ENCODE measurements around the gene COLGALT1.
A peak's percentile ranks its signal among the peaks of the same experiment; 100 is the strongest.

The COLGALT1 gene

GRCh38 chr19:17604372-17605025 is 49.0 kb downstream of the COLGALT1 start:
- H3K27ac ChIP-seq, result no peak overlapping the region
- TF ChIP-seq, protein P1, sequence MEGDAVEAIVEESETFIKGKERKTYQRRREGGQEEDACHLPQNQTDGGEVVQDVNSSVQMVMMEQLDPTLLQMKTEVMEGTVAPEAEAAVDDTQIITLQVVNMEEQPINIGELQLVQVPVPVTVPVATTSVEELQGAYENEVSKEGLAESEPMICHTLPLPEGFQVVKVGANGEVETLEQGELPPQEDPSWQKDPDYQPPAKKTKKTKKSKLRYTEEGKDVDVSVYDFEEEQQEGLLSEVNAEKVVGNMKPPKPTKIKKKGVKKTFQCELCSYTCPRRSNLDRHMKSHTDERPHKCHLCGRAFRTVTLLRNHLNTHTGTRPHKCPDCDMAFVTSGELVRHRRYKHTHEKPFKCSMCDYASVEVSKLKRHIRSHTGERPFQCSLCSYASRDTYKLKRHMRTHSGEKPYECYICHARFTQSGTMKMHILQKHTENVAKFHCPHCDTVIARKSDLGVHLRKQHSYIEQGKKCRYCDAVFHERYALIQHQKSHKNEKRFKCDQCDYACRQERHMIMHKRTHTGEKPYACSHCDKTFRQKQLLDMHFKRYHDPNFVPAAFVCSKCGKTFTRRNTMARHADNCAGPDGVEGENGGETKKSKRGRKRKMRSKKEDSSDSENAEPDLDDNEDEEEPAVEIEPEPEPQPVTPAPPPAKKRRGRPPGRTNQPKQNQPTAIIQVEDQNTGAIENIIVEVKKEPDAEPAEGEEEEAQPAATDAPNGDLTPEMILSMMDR (conservative IDR thresholded peaks at IDR 0.05), result no peak

DNA sequence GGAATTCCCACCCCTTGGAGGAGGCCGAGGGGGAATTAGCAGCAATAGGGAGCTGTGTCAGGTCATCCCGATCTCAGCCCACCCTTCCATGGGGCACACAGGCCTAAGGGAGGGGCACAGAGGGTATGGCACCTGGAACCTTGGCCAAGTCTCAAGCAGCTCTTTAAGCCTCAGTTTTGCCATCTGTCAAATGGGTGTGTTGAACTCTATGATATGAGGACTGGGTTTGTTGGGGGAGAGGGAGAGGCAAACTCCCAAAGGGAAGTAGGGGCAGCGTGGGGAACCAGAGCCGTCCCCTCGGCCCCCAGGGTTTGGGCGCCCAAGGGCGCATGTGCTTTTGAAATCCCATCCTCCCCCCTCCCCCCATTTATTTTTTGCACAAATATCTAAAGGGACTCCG is 49.7 kb downstream of the COLGALT1 start:
- TF ChIP-seq, protein P1 (conservative IDR thresholded peaks at IDR 0.05), result no peak
- no peak overlapping the region for H3K27ac ChIP-seq

DNA sequence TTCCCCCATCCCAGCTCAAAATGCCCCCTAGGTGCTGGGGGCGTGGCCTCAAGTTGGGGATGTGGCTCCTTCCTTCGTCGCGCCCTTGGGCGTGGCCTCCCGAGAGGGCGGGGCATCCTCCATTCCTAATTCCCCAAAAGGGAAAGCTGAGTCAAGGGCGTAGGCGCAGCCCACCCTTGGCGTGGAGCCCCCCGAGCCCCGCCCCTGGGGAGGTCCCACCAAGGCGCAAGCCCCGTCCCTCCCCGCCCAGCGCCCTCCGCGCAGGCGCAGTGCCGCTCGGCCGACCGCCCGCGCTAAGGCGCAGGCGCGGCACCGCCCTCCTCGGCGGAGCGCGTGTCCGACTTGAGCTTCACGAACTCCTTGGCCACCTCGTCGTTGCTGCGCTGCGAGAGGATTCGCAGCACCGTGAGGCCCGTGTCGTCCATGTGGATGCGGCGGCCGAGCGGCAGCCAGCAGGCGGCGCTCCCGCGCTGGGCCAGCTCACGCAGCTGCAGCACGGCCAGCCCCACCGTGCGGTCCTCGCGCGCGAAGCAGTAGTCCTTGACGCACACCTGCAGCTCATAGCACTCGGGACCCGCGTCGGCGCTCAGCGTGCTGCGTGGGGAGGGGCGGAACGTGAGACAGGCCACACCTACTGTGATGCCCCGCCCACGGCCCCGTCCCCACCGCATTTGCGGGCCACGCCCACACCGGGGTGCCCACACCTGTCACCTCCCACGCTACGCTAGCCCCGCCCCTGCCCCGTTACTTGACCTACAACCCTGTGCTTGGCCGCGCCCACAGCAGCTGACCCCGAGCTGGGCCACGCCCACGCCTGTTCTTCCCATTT is 50.5 kb downstream of the COLGALT1 start:
- no peak overlapping the region for H3K27ac ChIP-seq
- TF ChIP-seq, protein P1 (conservative IDR thresholded peaks at IDR 0.05), result peak; percentile 41; the same call in 1 of the 2 replicates

DNA sequence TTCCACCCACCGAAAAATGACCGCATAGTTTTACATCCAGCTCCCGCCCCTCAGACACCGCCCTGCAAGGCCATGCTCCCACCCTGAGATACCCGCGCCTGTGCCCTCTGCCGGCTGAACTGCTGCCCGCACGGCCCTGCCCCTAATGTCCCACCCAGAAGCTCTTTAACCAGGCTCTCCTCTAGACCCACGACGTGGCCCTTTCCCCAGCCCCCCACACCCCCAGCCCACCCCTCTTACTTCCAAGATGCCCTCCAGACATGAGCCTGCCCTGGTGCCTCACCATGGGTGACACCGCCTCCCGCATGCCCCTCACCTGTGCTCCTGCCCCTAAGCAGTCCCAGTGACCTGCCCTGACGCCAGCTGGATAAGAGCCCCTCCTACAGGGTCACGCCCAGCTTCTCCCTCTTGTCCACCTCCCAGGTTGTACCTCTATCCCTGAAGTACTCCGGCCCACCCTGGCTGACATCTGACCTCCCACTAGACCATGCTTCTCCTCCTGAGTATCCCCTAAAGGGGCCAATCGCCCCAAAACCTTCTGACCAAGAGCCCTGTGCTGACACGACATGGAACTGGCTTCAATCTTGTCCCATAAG is 51.2 kb downstream of the COLGALT1 start:
- TF ChIP-seq, protein P1 (conservative IDR thresholded peaks at IDR 0.05), result no peak

GRCh38 chr19:17607936-17608335 is 52.5 kb downstream of the COLGALT1 start:
- no peak overlapping the region for H3K27ac ChIP-seq
- TF ChIP-seq, protein P1 (conservative IDR thresholded peaks at IDR 0.05), result no peak

More for the DNA sequence above, 51.2 kb downstream of the COLGALT1 start:
- no peak overlapping the region for H3K27ac ChIP-seq

DNA sequence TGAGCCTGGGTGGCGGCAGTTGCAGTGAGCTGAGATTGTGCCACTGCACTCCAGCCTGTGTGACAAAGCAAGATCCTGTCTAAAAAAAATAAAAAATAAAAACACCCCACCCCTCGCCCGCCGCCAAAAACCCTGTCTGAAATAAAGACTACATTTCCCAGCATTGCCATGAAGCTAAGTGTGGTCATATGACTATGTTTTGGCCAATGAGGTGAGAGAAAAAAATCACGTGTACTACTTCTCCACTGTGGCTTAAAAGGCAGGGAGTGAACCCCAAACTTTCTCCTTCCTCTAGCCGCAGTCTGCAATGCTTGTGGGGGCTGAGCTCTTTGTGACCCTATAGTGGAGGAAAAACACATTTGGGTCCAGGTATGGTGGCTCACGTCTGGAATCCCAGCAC is 54.9 kb downstream of the COLGALT1 start:
- TF ChIP-seq, protein P1 (conservative IDR thresholded peaks at IDR 0.05), result no peak
- no peak overlapping the region for H3K27ac ChIP-seq

Measured in VCaP (cell line).